ENCODE results near the gene TBC1D3B. TPM values are rescaled to one million over a fixed set of nuclear protein-coding genes. Genes with fewer than 3 reads are reported as not detected.

Gene TBC1D3B
- total and polyA plus RNA-seq, 10 of the 15 experiments (the other 5 are each of a cell fraction or from before 2014, with no cell fraction given) = 0.67 to 8.5 (median 1.7) TPM; not detected in 2

DNA sequence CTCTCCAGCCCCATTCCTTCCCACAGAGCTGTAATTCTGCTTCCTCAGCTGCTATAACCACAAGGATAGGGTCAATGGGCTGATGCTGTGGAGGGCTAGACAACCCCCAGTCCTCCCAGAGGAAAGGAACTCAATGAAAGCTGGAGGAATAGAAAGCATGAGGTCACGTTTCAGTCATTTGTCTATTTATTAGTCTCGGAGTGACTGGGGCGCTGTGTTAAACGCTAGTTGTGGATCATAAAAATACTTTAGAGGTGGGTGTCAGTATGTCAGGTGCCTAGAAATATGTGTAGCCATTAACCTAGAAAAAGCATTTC is 20.9 kb upstream of the TBC1D3B start (continued):
- TF ChIP-seq CEBPB (IDR thresholded peaks at IDR 0.05; ENCODE audit: borderline replicate concordance in 1 of 2, low read depth in 2 of 2, low read length in 2 of 2) = no peak
- TF ChIP-seq ESRRA (IDR thresholded peaks at IDR 0.05; ENCODE audit: low read length) = no peak
- TF ChIP-seq POLR2AphosphoS2 (IDR thresholded peaks at IDR 0.05; ENCODE audit: low read depth, low read length) = no peak
- TF ChIP-seq ETV6 (conservative IDR thresholded peaks at IDR 0.05 in 1 of 2, IDR thresholded peaks at IDR 0.05 in 1 of 2; ENCODE audit: borderline replicate concordance in 1 of 2, low read depth in 1 of 2) = peak in 1 of 2 experiments; percentile 39; a peak in 1 of 4 replicates
- no peak for TF ChIP-seq SREBF1 (IDR thresholded peaks at IDR 0.05; ENCODE audit: low read length)
- TF ChIP-seq CEBPZ (IDR thresholded peaks at IDR 0.05; ENCODE audit: low read depth, low read length) = no peak
- TF ChIP-seq ZSCAN29 (IDR thresholded peaks at IDR 0.05) = no peak
- TF ChIP-seq BHLHE40 (IDR thresholded peaks at IDR 0.05; ENCODE audit: borderline replicate concordance in 1 of 2, low read depth in 2 of 2, low read length in 1 of 2) = peak; percentile 78 to 83
- peak; percentile 84; the same call in 1 of the 2 replicates for TF ChIP-seq EED (IDR thresholded peaks at IDR 0.05; ENCODE audit: low read depth)
- no peak for TF ChIP-seq POU2F2 (IDR thresholded peaks at IDR 0.05; ENCODE audit: borderline replicate concordance, low read depth, low read length)
- TF ChIP-seq SUZ12 (IDR thresholded peaks at IDR 0.05; ENCODE audit: unreplicated experiment) = no peak
- TF ChIP-seq, protein P1, sequence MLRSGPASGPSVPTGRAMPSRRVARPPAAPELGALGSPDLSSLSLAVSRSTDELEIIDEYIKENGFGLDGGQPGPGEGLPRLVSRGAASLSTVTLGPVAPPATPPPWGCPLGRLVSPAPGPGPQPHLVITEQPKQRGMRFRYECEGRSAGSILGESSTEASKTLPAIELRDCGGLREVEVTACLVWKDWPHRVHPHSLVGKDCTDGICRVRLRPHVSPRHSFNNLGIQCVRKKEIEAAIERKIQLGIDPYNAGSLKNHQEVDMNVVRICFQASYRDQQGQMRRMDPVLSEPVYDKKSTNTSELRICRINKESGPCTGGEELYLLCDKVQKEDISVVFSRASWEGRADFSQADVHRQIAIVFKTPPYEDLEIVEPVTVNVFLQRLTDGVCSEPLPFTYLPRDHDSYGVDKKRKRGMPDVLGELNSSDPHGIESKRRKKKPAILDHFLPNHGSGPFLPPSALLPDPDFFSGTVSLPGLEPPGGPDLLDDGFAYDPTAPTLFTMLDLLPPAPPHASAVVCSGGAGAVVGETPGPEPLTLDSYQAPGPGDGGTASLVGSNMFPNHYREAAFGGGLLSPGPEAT (IDR thresholded peaks at IDR 0.05; ENCODE audit: low read depth) = no peak
- TF ChIP-seq IRF4 (IDR thresholded peaks at IDR 0.05; ENCODE audit: low read depth, low read length) = 0 out of 2 replicates have a peak, but pooled peaks have one; percentile 30
- TF ChIP-seq MTA2 (IDR thresholded peaks at IDR 0.05; ENCODE audit: low read depth) = no peak
- TF ChIP-seq EP300 (IDR thresholded peaks at IDR 0.05; ENCODE audit: borderline replicate concordance in 1 of 2, control insufficient read depth in 1 of 2, low read depth in 2 of 2, low read length in 2 of 2) = 0 out of 4 replicates have a peak, but pooled peaks of 1 of the 2 experiments have one; percentile 15
- TF ChIP-seq ZBED1 (IDR thresholded peaks at IDR 0.05; ENCODE audit: borderline replicate concordance) = no peak
- no peak for TF ChIP-seq SIN3A (IDR thresholded peaks at IDR 0.05; ENCODE audit: low read depth, low read length)
- TF ChIP-seq, protein P2, sequence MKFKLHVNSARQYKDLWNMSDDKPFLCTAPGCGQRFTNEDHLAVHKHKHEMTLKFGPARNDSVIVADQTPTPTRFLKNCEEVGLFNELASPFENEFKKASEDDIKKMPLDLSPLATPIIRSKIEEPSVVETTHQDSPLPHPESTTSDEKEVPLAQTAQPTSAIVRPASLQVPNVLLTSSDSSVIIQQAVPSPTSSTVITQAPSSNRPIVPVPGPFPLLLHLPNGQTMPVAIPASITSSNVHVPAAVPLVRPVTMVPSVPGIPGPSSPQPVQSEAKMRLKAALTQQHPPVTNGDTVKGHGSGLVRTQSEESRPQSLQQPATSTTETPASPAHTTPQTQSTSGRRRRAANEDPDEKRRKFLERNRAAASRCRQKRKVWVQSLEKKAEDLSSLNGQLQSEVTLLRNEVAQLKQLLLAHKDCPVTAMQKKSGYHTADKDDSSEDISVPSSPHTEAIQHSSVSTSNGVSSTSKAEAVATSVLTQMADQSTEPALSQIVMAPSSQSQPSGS (IDR thresholded peaks at IDR 0.05; ENCODE audit: low read length) = 0 out of 2 replicates have a peak, but pooled peaks have one; percentile 28
- TF ChIP-seq CREM (IDR thresholded peaks at IDR 0.05; ENCODE audit: low read depth) = peak; percentile 48; the same call in 1 of the 2 replicates
- TF ChIP-seq IKZF2 (IDR thresholded peaks at IDR 0.05) = peak; percentile 42 to 63
- TF ChIP-seq BCL3 (IDR thresholded peaks at IDR 0.05; ENCODE audit: borderline replicate concordance, insufficient read depth, low read depth, low read length, poor library complexity, severe bottlenecking) = no peak
- TF ChIP-seq DPF2 (IDR thresholded peaks at IDR 0.05) = no peak
- no peak for TF ChIP-seq MTA3 (IDR thresholded peaks at IDR 0.05; ENCODE audit: borderline replicate concordance, low read length)
- TF ChIP-seq MYC (IDR thresholded peaks at IDR 0.05; ENCODE audit: insufficient read depth, insufficient read length, insufficient replicate concordance, low read length, severe bottlenecking) = no peak
